NB4 (cell line): ENCODE data around the gene PPM1B.
"Not testable (repeated sequence)": the region's sequence is repeated elsewhere in the genome, so short reads cannot be mapped to it uniquely, and the experiment has no call there.

Source experiments
- DNase-seq: peaks from one replicate; pipeline ENCODE4 v3.0.0; 2010; ENCODE audit warnings: low read depth
- H3K4me3 ChIP-seq: one replicate; pipeline ENCODE4 v1.5.1; 2011; ENCODE audit warnings: mild to moderate bottlenecking, low read depth, low read length, moderate library complexity
- MYC ChIP-seq: IDR thresholded peaks from 2 replicates; pipeline ENCODE4 v1.6.1; 2011; ENCODE audit warnings: low read depth, low read length
- POLR2A ChIP-seq: IDR thresholded peaks from 2 replicates; pipeline ENCODE4 v1.6.1; 2011; ENCODE audit warnings: mild to moderate bottlenecking; ENCODE audit not compliant: insufficient read length; ENCODE audit errors: extremely low read depth
- TF ChIP-seq, protein P1 (sequence below): IDR thresholded peaks from one replicate; pipeline ENCODE4 v1.5.1; 2012; ENCODE audit warnings: low read depth, low read length
- TF ChIP-seq, protein P2 (sequence below): IDR thresholded peaks from 2 replicates; pipeline ENCODE4 v1.6.1; 2011; ENCODE audit warnings: low read depth, low read length

The PPM1B gene

DNA sequence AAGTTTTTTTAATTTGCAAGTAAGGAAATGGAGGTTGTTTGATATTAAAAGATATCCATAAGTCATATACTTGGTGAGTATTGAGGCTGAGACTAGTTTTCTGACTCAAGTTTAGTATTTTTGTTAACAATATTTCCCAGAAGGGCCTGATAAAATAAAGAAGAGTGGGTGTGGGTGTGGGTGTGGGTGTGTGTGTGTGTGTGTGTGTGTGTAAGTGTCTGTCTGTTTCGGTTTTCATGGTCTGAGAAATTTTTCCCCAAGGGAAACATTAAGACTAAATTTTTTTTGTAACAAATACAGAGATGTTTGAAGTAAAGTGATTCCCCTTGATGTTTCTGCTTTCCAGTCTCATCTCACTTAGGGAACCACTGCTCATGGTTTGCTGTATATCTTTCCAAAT, 36.5 kb downstream of the PPM1B start:
- no peak overlapping the region for H3K4me3 ChIP-seq
- no peak for TF ChIP-seq MYC
- TF ChIP-seq, protein P1, sequence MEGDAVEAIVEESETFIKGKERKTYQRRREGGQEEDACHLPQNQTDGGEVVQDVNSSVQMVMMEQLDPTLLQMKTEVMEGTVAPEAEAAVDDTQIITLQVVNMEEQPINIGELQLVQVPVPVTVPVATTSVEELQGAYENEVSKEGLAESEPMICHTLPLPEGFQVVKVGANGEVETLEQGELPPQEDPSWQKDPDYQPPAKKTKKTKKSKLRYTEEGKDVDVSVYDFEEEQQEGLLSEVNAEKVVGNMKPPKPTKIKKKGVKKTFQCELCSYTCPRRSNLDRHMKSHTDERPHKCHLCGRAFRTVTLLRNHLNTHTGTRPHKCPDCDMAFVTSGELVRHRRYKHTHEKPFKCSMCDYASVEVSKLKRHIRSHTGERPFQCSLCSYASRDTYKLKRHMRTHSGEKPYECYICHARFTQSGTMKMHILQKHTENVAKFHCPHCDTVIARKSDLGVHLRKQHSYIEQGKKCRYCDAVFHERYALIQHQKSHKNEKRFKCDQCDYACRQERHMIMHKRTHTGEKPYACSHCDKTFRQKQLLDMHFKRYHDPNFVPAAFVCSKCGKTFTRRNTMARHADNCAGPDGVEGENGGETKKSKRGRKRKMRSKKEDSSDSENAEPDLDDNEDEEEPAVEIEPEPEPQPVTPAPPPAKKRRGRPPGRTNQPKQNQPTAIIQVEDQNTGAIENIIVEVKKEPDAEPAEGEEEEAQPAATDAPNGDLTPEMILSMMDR, result no peak
- TF ChIP-seq, protein P2, sequence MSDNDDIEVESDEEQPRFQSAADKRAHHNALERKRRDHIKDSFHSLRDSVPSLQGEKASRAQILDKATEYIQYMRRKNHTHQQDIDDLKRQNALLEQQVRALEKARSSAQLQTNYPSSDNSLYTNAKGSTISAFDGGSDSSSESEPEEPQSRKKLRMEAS, result no peak
- no peak for TF ChIP-seq POLR2A
- no peak for DNase-seq

DNA sequence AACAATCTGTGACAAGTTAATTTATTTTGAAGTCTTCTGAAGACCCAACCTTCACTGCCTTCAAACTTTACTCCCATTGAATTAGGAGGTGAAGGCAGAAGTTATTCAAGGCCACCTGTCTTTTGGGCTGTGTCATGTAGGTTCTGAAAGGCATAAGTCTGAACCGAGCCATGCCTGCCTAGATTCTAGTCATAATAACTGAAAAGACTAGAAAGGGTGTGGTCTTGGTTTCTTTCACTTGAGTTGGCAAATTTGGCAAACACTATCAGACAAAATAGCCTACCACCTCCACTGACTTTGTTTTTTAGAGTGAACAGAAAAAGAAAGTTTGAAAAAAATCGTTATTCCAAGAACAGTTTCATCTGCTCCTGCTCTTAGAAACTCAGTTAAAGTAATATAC, 38.4 kb downstream of the PPM1B start:
- TF ChIP-seq POLR2A, result no peak
- TF ChIP-seq, protein P1, result no peak
- no peak overlapping the region for H3K4me3 ChIP-seq
- DNase-seq, result no peak

DNA sequence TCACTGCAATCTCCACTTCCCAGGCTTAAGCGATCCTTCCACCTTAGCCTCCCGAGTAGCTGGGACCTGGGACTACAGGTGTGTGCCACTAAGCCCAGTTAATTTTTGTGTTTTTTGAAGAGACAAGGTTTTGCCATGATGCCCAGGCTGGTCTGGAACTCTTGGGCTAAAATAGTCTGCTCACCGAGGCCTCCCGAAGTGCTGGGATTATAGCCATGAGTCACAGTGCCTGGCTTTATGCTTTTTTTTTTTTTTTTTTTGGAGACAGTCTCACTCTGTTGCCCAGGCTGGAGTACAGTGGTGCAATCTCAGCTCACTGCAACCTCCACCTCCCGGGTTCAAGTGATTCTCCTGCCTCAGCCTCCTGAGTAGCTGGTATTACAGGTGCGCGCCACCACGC, 39.0 kb downstream of the PPM1B start:
- not testable (repeated sequence) for H3K4me3 ChIP-seq, DNase-seq

DNA sequence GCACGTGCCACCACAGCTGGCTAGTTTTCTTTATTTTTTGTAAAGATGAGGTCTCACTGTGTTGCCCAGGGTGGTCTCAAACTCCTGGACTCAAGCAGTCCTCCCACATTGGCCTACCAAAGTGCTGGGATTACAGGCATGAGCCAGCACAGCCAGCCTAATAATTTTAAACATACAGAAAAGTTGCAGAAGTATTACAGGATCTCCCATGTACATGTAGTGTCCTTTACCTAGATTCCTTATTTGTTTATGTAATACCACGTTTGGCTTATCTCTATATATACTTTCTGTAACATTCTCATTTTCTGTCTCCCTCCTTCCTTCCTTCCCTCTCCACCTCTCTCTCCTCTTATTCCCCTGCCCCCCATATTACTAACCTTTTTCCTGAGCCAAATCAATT, 41.7 kb downstream of the PPM1B start:
- TF ChIP-seq MYC (no peak), POLR2A (no peak)
- TF ChIP-seq, protein P1, result no peak
- TF ChIP-seq, protein P2, result no peak
- no peak overlapping the region for H3K4me3 ChIP-seq
- DNase-seq, result no peak

DNA sequence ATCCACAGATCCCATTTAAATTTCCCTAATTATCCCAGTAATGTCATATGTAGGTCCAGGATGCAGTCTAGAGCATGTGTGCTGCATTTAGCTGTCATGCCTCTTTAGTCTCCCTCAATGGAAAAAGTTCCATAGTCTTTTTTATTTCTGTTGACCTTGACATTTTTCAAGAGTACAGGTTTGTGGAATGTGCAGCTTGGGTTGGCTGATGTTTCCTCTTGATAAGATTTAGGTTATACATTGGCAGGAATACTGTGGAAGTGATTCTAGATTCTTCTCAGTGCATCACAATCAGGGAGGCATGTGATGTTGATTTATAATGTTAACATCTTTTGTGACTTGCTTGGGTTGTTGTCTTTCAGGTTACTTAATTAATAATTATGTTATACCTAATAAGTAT, 42.5 kb downstream of the PPM1B start:
- TF ChIP-seq, protein P1, result no peak
- TF ChIP-seq, protein P2, result no peak
- TF ChIP-seq POLR2A (no peak), MYC (no peak)
- no peak overlapping the region for H3K4me3 ChIP-seq
- no peak for DNase-seq

DNA sequence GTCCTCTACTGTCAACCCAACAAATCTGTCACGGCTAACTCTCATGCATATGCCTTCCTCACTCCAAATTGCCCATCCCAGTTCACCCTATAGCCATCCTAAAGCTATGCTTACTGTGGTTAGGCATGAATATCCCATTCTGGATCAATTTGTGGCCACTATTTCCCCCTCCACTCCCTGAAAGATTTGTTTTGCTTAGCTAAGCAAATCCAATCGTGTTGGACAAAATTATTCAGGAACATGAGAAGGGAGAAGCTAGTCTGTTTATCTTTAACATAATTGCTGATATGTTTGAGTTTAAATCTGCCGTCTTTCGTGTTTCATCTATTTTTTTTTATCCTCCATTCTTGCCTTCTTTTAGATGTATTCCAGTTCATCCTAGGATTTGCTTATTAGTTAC, 43.6 kb downstream of the PPM1B start:
- no peak for DNase-seq
- TF ChIP-seq, protein P2, result no peak
- TF ChIP-seq POLR2A, result no peak
- TF ChIP-seq MYC, result no peak
- TF ChIP-seq, protein P1, result no peak
- no peak overlapping the region for H3K4me3 ChIP-seq
